ENCODE data around the gene HOXA6.

Gene HOXA6

DNA sequence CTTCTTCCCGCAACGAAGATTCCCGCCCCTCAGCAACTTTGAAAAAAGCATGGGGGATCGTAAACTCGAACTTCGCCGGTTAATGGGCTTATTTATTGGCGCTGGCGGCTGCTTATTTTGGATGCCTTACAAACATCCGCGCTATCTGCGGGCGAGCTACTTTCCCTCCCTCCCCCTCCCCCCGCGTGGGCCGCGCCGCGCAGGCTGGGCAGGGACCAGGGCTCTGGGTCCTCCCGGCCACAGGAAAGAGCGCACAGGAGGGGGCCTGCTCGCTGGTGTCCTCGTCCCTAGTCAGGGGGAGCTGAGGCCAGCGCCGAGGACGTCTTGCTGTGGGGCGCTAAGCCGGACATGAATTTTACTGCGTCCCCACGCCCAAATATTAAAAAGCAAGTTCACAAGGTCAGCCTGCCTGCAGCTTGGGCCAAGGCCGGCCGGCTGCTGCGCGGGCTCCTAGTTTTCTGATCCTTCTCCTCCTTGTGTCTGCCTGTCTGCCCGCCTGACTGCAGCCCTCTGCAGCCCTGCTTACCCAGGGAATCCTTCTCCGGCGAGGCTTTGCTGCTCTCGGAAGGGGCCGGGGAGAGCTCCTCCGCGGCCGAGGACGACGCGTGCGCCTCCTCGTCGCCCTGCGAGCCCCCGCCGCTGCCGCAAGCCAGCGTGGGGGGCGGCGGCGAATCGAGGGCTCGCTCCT, 25.4 kb upstream of the HOXA6 start:
- DNase-seq: peak; percentile 70

DNA sequence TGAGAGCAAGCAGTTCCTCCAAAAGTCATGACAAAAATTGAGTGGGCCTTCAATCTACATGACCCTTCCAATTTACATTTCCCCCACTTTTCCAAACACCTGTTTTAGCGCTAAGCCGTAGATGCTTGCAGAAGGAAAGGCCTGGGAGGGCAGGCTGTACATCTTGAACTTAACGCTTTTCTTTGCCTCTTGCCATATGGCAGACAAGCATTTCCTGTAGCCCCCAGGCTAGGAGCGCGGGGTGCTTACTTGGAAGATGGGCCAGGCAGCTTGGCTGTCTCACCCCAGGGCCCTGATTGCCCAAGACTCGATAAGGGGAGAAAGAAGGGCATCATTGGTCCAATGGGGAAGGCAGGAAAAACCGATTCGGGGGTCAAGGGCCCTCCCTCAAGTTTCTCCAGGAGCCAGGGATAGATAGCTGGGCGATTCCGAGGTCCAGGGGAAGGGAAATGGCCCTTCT, 24.8 kb upstream of the HOXA6 start:
- no peak for DNase-seq

GRCh38 chr7:27171637-27172314, 24.2 kb upstream of the HOXA6 start:
- DNase-seq: no peak

DNA sequence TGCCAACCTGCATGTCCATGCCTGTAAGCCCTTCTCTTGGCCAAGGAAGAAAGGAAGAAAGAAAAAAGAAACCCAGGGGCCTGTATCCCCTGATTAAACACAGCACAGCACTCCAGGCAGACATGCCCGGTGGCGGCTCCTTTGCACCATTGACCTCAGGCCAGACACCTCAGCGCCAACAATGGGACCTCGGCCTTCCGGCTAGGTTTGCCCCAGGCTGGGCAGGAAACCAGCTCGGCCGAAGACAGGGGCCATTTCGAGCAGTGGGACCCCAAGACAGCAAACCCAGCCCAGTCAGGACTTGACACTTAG, 23.7 kb upstream of the HOXA6 start:
- DNase-seq: no peak

GRCh38 chr7:27170426-27171324, 23.1 kb upstream of the HOXA6 start:
- peak; percentile 69 for DNase-seq

- DNase-seq: no peak
Measured at GRCh38 chr7:27169658-27170425, 22.3 kb upstream of the HOXA6 start.

DNA sequence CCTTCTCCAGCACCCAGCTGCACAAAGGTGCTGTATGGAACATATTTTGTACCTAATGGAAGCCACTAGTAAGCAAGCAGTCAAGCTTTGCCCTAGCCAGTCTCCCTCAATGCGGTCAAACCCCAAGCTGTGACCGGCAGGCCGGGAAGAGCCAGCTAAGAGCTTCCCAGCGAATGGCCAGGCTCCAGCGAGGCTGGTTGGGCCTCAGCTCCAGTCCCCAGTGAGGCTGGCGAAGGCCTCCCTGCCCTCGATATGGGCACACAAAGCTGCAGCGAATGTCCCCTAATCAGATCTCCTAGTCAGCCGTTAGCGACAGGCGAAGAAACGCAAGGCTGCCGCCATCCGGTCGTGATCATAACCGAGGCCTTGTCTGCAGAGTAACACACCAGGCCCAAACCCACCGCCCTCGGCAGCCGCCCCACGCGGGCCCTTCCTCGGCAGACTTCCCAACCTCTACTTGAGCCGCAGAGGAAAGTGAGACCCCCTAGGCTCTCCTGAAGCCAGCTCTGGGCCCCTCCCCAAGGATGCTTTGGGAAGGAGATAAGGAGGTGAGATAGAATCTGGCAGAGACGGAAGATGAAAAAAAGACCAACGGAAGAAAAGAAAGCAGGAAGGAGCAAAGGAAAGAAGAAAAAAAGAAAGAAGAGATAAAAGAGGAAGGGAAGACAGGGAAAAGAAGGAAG, 20.8 kb upstream of the HOXA6 start:
- peak; percentile 71 for DNase-seq

DNA sequence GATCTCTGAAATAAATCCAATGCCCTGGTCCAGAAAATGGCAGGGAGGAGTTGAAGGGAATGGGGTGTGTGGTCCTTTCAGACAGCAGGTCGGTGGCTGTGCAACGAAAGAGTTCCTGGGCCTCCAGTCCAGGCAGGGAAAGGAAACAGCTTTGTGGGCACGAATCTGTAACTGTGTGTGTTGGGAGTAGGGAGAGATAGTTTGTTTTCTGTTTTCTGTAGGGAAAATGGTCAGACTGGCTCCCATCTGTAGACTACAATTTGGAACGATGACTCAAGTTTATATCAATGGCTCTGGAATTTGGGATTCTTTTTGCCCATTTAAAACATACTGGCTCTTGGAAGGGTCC, 20.3 kb upstream of the HOXA6 start:
- DNase-seq: no peak

- DNase-seq: no peak
Measured at GRCh38 chr7:27166531-27167505, 19.2 kb upstream of the HOXA6 start.

GRCh38 chr7:27165996-27166530, 18.5 kb upstream of the HOXA6 start:
- no peak for DNase-seq

- DNase-seq: no peak
Measured at GRCh38 chr7:27165089-27165995, 17.8 kb upstream of the HOXA6 start, which contains the start of gene HOXA9. HOXA9 (minus strand) TSS chr7:27165537; CDS start chr7:27165457, 80 bp downstream.

- no peak for DNase-seq
Measured at GRCh38 chr7:27164367-27165088, 17.0 kb upstream of the HOXA6 start.

DNA sequence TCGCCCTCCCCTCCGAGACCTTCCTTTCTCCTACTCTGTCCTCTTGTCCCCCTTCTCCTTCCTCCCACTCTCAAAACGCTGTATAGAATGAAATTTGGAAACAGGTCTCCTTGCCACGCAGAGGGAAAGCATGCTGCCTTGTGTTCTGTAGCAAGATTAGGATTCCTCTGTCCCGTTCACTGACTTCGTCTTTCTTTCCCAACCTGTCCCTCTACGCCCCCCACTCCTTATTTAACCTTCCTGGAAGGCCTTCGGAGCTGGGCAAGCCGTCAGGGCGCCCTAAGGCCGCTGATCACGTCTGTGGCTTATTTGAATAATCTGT, 16.4 kb upstream of the HOXA6 start:
- DNase-seq: no peak

DNA sequence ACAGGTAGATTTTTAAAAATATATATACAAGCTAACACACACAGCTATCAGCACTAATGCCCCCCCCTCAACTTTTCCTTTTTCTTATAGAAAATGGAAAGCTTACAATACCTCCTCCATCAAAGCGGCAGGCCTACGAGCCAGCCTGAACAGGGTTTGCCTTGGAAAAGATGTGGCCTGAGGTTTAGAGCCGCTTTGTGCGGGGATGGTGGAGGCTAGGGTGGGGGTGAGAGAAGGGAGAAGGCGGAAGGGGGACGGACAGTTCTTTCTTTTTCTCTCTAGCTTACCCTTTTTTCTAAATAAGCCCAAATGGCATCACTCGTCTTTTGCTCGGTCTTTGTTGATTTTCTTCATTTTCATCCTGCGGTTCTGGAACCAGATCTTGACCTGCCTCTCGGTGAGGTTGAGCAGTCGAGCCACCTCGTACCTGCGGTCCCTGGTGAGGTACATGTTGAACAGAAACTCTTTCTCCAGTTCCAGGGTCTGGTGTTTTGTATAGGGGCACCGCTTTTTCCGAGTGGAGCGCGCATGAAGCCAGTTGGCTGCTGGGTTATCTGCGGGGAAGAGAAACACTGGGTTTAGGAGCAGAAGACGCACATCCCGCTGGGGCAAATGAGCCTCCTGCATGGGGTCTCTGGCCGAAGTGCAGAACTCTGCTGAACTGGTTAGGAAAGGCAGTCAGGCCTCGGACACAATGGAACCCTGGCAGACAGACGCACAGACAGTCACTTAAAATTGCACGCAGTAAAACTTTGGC, 15.9 kb upstream of the HOXA6 start:
- no peak for DNase-seq

- DNase-seq: no peak
Measured at GRCh38 chr7:27162561-27163287, 15.2 kb upstream of the HOXA6 start.

GRCh38 chr7:27161721-27162560, 14.4 kb upstream of the HOXA6 start:
- DNase-seq: no peak
